NCI-H1417 treated with DMSO at 0.1 percent for 48 hours (cell line): ENCODE measurements around the gene C2CD4C.
"Not testable (repeated sequence)": the region's sequence is repeated elsewhere in the genome, so short reads cannot be mapped to it uniquely, and the experiment has no call there.

Experiments used
- DNase-seq: peaks from one replicate; lab custom pipeline; 2025; lab: John Stamatoyannopoulos, UW

The C2CD4C gene

GRCh38 chr19:408902-409515 is at the start of gene C2CD4C:
Gene C2CD4C (minus strand): TSS chr19:409147. CDS start chr19:408361, 786 bp downstream.
- DNase-seq, result no peak

DNA sequence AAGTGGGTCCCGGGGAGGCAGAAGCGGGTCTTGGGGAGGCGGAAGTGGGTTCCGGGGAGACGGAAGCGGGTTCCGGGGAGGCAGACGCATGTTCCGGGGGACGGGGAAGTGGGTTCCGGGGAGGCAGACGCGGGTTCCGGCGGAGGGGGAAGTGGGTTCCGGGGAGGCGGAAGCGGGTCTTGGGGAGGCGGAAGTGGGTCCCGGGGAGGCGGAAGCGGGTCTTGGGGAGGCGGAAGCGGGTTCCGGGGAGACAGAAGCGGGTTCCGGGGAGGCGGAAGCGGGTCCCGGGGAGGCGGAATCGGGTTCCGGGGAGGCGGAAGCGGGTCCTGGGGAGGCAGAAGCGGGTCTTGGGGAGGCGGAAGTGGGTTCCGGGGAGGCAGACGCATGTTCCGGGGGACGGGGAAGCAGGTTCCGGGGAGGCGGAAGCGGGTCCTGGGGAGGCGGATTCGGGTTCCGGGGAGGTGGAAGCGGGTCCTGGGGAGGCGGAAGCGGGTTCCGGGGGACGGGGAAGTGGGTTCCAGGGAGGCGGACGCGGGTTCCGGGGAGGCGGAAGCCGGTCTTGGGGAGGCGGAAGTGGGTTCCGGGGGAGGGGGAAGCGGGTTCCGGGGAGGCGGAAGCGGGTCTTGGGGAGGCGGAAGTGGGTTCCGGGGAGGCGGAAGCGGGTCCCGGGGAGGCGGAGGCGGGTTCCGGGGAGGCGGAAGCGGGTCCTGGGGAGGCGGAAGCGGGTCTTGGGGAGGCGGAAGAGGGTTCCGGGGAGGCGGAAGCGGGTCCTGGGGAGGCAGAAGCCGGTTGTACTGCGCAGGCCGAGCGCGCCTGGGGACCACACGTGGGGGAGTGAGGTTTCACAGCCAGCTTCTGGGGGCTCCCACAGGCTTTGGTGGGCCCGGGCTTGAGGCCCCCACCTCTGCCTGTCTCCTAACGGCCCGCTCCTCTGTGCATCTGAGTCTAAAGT is 49.4 kb upstream of the C2CD4C start:
- DNase-seq, result no peak

DNA sequence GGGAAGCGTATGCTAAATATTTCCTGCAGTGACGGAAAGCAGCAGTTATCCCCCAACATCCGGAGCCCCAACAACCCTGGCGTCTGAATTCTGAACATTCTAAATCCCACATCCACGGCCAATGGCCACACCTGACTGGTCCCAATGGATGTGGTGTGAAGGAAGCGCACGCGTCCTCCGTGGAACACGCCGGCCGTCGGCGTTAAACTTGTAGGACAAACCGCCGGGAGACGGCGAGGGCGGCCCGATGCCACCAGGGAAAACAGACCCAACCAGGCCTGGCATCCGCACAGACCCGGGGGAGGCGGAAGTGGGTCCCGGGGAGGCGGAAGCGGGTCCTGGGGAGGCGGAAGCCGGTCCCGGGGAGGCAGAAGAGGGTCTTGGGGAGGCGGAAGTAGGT is 48.7 kb upstream of the C2CD4C start:
- DNase-seq, result no peak

DNA sequence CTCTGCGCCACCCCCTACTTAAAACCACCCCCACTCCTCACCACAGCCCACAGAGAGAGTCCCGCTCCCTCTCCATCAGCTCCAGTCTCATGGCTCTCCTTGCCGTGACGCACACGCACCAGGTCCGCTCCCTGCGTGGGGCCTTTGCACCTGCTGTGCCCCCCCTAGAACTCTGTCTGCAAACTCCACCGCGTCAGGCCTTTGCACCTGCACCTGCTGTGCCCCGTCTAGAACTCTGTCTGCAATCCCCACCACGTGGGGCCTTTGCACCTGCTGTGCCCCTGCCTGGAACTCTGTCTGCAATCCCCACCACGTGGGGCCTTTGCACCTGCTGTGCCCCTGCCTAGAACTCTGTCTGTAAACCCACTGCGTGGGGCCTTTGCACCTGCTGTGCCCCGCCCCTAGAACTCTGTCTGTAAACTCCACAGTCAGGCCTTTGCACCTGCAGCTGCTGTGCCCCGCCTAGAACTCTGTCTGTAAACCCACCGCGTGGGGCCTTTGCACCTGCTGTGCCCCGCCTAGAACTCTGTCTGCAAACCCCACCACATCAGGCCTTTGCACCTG is 47.7 kb upstream of the C2CD4C start:
- DNase-seq, result no peak

- DNase-seq, result no peak
Measured at GRCh38 chr19:455851-456546, 47.1 kb upstream of the C2CD4C start.

DNA sequence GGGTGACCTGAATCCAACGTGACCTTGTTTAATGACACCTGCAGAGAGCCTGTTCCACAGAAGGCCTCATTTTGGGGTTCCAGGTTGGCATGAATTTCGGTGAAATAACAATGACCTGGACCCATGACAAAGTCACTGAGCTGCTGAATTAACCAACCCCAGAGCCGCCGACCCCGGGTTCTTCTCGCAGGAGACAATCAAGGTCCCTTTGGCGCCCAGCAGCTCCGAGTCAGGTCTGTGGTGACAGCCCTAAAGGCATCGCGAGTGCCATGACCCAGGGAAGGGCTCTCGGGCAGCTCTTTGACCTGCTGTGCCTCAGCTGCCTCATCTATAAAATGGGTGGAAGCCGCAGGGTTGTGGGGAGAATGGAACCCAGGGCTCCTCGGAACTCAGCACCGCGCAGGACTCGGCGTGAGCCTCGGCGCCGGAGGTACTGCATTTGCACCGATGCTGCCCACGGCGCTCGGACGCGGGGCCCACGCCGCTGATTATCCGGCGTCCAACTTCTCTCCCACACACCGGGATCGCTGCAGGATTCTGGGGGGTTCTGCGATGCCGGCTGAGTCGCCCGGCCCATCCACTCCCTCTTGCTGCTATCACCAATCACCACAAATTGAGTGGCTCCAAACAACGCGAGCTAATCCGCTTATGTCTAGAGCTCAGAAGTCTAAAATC is 46.2 kb upstream of the C2CD4C start:
- DNase-seq, result no peak

DNA sequence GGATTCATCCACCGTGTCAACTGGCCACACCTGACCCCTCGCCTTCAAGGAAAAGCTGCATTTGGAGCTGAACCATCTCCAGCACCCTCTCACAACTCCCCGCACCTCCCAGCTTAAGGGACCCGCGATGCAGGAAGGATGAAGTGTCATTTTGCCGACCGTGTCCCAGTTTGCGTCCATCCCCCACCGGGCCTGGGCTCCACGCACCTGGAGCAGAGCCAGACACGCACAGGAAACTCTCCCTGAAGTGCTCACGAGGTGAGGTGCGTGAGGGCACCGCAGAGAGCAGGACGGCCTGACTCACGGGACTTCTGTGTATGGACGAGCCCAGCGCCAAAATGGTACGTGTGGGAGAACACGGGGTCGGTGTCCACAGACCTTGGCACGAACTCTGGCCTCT is 44.7 kb upstream of the C2CD4C start:
- no peak for DNase-seq

DNA sequence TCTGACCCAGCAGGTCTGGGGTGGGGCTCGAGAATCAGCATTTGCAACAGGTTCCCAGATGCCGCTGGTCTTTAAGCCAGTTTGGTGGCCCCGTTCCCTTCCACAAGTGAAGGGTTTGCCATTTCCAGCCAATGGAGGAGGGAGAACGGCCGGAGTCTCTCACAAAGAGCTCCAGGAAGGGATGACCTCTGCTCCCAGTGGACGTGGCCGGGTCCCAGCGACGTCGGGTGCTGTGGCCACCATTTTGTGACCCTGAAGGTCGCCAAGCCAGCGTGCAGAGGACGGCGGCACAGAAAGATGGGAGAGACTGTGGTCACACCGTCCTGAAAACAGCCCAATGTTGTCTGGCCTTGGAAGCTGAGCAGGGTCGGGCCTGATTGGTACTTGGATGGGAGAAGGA is 43.9 kb upstream of the C2CD4C start:
- DNase-seq, result no peak

GRCh38 chr19:450912-451481 is 42.0 kb upstream of the C2CD4C start:
- DNase-seq, result not testable (repeated sequence)

GRCh38 chr19:449916-450315 is 41.0 kb upstream of the C2CD4C start:
- no peak for DNase-seq

- no peak for DNase-seq
Measured at GRCh38 chr19:447816-448560, 39.0 kb upstream of the C2CD4C start.

- DNase-seq, result no peak
Measured at GRCh38 chr19:447064-447426, 38.1 kb upstream of the C2CD4C start.

GRCh38 chr19:444677-445210 is 35.8 kb upstream of the C2CD4C start:
- no peak for DNase-seq

GRCh38 chr19:443005-443404 is 34.1 kb upstream of the C2CD4C start:
- no peak for DNase-seq

GRCh38 chr19:442085-442484 is 33.1 kb upstream of the C2CD4C start:
- DNase-seq, result no peak

GRCh38 chr19:441213-441836 is 32.4 kb upstream of the C2CD4C start:
- no peak for DNase-seq

DNA sequence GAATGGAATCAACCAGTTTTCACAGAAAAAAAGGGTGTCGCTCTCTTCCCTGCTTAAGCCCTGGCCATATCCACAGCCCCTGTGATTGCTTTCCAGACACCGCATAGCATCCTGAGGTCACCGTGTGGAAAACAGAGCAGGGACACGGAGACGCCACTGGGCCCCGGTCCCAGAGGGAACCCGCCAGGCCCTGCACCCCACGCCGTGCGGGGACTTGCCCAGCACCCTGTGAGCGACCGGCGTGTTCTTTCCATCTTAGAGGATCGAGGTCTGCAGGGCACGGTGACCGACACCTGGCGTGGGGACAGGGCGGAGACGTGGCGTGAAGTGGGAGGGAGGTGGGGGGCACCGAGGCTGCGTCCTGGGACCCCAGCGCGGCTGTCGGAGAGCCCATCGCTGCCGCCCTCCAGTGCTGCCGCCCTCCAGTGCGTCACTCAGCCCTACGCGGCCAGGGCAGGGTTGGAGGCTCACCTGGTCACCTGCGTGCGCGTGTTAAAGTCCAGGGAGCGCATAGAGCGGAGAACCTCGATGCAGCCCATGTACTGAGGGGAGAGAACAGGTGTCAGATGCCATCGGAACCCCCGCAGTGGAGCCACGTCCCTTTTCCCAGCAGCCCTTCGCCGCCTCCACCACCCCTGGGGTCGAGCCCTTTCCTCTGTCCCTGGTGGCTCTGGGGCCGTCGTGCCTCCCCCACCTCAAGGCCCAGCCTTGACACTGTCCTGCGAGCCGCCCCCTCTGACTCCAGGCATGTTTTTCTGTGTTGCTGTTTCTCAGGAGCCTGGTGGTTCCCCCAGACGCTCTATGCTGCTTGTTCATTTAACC is 31.7 kb upstream of the C2CD4C start:
- no peak for DNase-seq

GRCh38 chr19:439167-439900 is 30.4 kb upstream of the C2CD4C start:
- DNase-seq, result no peak
